NT2/D1 (cell line): Measurements from ENCODE around the gene KRTAP5-6.

Experiments
- SUZ12 ChIP-seq: IDR thresholded peaks from 2 replicates; pipeline ENCODE4 v1.6.1; 2011; ENCODE audit not compliant: insufficient read length, insufficient read depth; ENCODE audit errors: extremely low read depth
- YY1 ChIP-seq: IDR thresholded peaks from 2 replicates; pipeline ENCODE4 v1.6.1; 2011; ENCODE audit not compliant: insufficient read length, insufficient read depth
- ZNF274 ChIP-seq: IDR thresholded peaks from 2 replicates; pipeline ENCODE4 v1.6.1; 2011; ENCODE audit warnings: mild to moderate bottlenecking, low read depth, low read length

GRCh38 chr11:1653541-1654387 is 43.2 kb upstream of the KRTAP5-6 start:
- no peak for TF ChIP-seq ZNF274
- TF ChIP-seq SUZ12: no peak
- no peak for TF ChIP-seq YY1
